ENCODE data around the gene ZCCHC14.

GRCh38 chr16:87425941-87426340 is 66.9 kb downstream of the ZCCHC14 start:
- TF ChIP-seq, protein P1, sequence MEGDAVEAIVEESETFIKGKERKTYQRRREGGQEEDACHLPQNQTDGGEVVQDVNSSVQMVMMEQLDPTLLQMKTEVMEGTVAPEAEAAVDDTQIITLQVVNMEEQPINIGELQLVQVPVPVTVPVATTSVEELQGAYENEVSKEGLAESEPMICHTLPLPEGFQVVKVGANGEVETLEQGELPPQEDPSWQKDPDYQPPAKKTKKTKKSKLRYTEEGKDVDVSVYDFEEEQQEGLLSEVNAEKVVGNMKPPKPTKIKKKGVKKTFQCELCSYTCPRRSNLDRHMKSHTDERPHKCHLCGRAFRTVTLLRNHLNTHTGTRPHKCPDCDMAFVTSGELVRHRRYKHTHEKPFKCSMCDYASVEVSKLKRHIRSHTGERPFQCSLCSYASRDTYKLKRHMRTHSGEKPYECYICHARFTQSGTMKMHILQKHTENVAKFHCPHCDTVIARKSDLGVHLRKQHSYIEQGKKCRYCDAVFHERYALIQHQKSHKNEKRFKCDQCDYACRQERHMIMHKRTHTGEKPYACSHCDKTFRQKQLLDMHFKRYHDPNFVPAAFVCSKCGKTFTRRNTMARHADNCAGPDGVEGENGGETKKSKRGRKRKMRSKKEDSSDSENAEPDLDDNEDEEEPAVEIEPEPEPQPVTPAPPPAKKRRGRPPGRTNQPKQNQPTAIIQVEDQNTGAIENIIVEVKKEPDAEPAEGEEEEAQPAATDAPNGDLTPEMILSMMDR (IDR thresholded peaks at IDR 0.05; ENCODE audit: insufficient read depth, low read length) = no peak
- TF ChIP-seq POLR2AphosphoS5 (IDR thresholded peaks at IDR 0.05; ENCODE audit: low read depth) (no peak), GABPA (IDR thresholded peaks at IDR 0.05; ENCODE audit: low read depth) (no peak), REST (IDR thresholded peaks at IDR 0.05; ENCODE audit: insufficient replicate concordance, low read depth) (no peak)
